HT1080 (cell line): ENCODE data around the gene SYNM. TPM values are rescaled to one million over a fixed set of nuclear protein-coding genes. Genes with fewer than 3 reads are reported as not detected.
A peak's percentile ranks its signal among the peaks of the same experiment; 100 is the strongest.

Source experiments
- DNase-seq: peaks from one replicate; pipeline ENCODE4 v3.0.0-alpha.2; 2015; ENCODE audit warnings: low read depth
- total RNA-seq: library from RNA; depleted of rRNA; stranded (reverse); fragments of >200 nt; shearing (Covaris generic); gene quantifications from 2 replicates; pipeline ENCODE4 v1.2.3, GENCODE V29; 2014

SYNM gene
- total RNA-seq, 1 experiment from 2014 or later = 0.82 TPM

DNA sequence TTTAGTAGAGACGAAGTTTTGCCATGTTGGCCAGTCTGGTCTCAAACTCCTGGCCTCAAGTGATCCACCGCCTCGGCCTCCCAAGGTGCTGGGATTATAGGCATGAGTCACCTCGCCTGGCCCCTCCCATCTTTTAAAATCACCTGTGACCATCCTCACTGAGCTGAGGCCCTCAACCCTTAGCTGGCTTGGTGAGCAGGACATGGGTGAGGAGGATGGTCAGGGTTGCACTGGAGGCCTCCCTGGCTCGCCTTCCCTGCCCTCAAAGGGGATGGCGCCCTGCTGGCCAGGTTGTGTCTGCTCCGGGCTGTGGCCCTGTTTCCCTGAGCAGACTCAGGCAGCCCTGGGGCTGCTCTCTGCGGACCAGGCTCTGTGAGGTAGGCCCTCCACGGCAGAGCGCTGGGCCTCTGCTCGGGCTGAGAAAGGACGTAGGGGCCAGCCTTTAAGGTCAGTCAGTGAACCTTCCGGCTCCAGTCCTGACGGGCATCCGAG lies 33.7 kb downstream of the SYNM start:
- no peak for DNase-seq

DNA sequence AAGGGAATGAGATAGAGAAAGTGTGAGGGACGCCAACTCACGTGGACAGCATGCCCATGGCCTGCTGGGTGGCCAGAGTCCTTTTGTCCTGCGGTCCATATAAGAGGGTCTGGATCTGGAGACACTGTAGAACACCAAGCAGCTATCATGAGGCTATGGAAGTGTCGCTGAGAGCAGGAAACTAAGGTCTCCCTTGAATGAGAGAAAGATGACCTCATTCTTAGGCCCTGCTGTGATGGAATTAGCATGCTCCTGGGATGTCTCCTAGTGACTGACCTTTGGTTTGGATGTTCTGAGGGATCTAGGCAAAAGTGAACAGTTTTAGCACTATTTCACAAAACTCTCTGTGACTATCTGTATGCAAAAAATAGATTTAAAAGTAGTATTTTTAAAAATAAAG lies 34.4 kb downstream of the SYNM start:
- no peak for DNase-seq

DNA sequence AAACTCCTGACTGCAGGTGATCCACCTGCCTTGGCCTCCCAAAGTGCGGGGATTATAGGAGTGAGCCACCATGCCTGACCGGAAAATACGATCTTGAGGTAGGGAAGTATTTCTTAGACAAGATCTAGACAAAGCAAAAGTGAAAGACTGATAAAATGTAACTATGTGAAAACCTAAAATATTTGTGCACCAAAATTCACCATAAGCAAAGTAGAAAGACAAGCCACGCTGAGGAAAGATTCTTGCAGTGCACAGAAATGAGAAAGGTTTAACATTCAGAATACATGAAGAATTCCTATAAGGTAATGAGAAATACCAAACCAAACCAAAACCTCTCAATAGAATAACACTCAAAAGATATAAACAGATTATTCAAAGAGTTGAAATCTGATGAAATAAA lies 35.7 kb downstream of the SYNM start:
- no peak for DNase-seq

DNA sequence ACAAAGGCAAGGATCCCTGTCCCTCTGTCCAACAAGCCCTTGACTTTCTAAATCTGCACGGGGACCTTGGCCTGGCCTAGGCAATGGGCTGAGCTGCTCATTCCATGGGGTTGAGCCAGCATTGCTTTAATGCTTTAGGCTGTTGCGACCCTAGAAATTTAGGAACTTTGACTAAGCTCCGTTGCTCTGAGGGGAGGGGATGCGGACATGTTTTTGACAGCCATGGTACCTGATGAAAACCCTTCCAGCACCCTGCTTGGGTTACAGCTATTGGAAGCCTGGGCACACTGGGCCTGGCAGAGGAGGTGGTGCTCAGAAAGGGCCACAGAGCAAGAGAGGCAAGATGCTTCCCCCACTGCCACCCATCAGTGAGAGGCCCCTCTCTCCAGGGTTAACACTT lies 37.1 kb downstream of the SYNM start:
- DNase-seq = no peak

DNA sequence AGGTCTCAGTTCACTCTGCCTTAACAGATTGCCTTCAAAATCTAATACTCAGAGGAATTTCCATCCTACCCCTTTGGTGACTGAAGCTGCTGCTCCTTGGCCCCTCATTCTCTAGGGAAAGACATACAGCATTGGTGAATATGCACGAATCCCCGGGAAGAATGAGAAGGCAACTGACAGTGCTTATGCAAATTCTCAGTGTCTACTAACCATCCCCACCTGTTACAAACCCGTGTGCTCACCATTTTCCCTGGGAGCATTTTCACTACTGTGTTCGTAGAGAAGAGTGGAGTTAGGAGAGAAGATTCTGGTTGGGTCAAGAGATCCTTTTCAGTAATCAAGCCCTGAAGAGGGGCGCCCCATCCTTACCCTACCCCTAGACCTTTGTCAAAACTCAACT lies 37.7 kb downstream of the SYNM start:
- DNase-seq = no peak

DNA sequence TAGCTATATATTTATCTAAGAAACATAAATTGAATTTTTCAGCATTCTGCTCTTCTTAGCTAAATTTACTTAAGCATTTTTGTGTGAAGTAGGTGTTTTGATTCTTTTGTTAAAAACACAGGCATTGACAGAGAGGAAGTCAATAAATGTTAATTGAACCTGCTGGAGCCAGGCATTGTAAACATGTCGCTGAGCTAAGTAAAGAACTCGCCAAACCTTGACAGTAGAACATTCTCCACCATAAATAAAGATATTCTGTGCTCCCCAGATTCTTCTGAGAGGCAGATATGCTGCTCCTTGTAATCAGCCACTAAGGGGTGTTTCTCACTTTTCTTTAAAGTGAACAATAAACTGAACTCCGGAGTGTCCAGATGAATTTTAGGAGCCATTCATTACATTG lies 38.4 kb downstream of the SYNM start:
- no peak for DNase-seq

DNA sequence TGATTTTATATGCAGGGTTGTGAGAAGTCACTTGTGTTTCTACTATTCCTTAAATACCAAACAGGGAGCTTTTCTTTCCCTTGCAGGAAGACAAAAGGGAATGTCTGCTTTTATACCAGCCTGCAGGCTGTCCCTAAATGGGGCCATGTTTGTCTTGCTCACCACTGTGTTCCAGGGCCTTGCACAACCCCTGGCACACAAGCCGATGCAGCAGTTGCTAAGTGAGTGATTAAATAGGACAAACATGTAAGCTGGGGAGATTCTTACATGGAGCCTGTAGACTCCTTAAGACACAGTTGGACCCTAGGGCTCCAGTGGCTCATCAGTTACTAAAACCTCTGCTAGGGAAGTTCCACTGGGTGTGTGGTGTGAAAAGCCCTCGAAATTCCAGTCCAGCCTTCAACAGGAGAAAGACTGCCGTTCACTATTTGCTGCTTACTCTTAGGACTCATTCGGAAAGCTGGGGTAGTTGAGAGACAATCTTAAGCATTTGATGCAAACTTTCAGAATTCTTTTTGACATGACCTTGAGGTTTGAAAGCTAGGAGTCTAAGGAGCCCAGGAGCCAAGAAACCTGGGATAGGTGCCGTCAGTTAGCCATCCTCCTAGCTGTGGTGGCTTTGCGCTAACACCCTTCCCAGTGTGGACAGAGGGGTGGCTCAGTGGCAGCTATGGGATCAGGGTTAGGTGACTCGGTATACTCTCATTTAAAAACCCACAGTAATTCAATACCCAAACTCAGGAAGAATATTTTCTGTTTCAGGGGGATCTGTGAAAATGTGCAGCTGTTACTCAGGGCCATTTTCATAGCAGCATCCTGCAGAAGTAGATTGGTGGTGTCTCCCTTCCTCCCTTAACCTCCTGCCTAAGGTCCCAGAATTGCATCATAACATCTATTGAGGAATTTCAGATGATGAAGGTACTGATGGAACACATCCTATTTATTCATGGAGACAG lies 39.1 kb downstream of the SYNM start:
- no peak for DNase-seq

DNA sequence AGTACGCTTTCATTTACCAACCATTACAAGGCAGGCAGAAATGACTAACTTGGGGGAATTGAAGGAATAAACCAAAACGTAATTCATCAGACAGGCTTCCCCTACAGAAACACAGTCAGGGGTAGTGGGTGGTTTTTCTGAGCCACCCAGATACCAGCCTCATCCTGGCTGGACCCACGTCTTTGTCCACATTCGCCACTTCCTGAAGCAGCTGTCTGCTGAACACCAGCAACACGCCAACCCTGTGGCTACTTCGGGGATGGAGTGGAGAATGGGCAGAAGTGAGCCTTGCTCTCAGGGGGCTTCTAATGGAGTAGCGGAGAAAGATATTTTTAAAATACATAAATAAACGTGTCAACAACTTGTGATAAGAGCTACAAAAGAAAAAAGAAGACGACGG lies 40.1 kb downstream of the SYNM start:
- DNase-seq = no peak

DNA sequence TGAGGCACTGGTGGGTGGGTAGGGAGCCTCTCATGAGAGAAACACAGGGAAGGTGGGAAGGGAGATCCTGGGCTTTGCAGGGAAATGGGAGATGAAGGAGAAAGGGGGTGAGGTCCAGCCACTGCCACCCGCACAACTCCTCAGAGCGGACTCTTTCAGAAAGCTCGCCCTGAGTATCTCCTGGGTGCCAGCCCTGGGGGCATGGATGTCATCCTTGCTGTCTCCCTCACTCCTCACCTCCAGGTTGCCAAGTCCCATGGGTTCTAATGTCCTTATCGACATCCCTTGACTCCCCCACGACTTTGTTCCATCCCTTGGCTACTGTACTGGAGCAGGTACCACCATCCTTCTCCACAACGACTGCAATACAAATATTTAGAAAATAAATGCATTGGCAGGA lies 40.9 kb downstream of the SYNM start:
- DNase-seq = no peak

DNA sequence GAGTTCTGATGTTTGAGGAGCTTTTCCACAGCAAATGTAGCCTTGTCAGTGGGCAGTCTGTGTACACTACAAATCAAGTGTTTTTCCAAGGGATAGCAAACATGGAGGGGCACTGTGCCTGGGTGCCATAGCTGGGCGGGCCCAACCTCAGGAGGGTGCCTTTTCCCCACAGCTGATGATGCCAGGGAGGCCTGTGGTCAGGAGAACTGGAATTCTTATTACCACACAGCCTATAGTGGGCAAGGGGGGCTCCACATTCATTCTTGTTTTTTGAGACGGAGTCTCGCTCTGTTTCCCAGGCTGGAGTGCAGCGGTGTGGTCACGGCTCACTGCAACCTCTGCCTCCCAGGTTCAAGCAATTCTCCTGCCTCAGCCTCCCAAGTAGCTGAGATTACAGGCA lies 41.8 kb downstream of the SYNM start:
- DNase-seq = no peak

DNA sequence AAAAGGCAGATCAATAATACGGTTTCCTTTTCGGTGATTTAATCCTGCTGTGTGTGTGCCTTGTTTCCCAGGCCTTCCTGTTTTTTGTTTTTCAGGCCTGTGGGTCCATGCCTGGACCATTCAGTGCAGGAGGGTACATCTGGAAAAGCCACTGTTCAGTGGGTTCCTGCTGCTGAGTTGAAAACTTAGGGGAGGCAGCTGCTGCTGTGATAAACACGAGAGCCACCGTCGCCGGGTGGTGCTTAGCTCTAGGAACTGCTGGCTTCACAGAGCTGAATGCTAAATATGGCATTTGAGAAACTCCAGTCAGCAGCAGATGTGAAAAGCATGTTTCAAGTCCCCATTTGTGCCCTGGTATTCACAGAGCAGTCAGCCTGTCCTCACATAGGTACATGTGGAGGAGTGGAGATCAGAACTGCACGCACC lies 44.0 kb downstream of the SYNM start:
- no peak for DNase-seq

DNA sequence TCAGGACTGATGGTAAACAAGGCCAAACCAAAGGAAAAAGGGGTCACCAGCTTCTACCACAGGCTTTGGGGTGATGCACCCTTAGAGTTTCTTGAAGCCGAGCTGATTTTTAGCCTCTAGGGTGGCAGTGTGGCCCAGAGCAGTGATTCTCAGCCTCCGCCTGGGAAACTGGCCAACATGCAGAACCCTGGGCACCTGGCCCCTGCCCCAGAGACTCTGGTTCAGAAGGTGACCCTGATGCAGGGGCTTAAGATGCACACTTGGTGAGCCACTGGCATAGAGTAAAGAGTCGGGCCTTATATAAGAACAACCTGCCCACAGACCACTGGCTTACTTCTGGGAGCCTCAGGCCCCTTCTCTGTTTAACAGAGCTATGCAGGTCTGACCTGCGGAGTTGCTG lies 44.5 kb downstream of the SYNM start:
- DNase-seq = no peak

DNA sequence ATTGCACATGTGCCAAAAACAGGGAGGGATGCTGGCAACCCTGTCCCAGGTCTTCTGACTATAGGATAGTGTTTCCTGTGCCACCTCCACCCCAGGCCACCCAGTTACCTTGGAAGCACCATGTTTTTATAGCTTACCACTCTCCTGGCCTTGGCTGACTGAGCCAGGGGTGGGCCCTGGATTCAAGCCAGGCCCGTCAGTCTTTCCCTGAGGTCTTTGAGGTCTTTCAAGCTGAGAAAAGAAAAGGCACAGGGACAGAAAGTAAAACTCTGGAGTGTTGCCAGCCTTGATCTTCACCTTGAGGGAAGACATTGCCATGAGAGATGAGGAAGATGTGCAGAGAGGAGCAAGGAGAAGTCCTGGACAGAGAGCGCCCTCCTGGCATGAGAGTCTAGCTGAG lies 46.3 kb downstream of the SYNM start:
- DNase-seq = no peak

DNA sequence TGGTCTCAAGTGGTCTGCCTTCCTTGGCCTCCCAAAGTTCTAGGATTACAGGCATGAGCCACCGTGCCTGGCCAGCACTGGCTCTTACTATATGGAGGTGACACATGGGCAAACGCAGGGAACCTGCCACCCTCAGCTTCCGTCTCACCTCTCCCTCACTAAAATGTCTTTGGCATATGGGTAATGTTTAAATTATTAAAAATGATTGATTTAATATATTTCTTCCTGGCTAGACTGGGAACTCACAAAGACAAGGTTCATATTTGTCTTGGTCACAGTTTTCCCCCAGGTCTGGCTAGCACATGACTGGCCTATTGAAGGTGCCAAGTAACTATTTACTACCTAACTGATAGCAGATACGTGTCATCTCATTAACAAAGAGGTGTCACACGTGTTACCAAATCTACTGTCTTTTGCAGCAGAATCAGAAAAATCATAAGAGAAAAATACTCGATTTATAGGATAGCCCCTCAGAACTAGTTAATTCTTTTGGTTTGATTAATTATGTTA lies 48.2 kb downstream of the SYNM start:
- DNase-seq = no peak

DNA sequence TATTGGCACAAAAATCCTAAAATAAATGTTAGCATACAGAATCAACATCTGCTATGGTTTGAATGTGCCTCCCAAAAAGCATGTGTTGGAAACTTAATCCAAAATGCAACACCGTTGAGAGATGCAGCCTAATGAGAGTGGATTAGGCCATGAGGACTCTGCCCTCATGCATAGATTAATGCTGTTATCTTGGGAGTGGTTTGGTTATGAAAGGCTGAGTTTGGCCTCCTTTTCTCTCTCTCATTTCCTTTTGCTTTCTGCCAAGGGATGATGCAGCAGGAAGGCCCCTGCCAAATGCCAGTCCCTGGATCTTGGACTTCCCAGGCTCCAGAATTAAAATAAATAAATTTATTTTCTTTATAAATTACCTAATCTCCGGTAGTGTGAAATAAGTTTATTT lies 49.4 kb downstream of the SYNM start:
- no peak for DNase-seq

DNA sequence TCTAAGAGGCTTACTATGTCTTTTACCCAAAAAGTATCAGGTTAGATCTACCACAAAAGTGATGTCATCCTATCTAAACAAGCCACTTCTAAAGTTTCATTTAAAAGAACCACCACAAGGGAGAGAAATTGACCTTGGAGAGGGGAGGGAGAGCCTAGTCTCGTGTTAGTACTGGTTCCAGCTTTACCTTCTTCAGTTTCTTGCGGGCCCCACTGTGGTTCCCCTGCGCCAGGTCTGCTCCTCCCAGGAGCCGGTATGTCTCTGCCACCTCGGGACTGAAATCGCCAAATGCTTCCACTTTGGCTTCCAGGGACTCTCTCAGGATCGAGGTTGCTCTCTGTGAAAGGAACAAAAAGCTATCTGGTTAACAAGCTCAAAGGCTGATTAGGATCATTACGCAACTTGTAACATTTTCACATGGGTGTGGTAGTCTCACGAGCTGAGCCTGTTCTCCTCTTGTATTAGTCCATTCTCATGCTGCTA lies 51.1 kb downstream of the SYNM start:
- peak; percentile 21 for DNase-seq

DNA sequence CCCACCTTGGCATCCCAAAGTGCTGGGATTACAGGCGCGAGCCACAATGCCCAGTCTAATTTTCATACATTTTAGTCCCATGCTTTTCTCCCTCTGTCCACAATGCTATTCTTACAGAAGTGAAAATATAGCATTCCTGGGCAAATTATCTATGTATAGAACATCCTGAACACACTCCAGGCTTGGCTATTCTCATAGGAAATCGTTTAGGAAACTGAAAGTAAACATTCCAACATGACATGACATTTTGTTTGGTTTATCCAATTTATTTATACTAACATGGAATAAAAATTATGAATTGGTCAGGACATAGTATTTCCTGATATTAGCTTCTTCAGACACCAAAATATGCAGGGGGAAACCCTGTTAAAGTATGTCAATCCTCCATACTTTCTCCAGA lies 52.6 kb downstream of the SYNM start:
- no peak for DNase-seq

DNA sequence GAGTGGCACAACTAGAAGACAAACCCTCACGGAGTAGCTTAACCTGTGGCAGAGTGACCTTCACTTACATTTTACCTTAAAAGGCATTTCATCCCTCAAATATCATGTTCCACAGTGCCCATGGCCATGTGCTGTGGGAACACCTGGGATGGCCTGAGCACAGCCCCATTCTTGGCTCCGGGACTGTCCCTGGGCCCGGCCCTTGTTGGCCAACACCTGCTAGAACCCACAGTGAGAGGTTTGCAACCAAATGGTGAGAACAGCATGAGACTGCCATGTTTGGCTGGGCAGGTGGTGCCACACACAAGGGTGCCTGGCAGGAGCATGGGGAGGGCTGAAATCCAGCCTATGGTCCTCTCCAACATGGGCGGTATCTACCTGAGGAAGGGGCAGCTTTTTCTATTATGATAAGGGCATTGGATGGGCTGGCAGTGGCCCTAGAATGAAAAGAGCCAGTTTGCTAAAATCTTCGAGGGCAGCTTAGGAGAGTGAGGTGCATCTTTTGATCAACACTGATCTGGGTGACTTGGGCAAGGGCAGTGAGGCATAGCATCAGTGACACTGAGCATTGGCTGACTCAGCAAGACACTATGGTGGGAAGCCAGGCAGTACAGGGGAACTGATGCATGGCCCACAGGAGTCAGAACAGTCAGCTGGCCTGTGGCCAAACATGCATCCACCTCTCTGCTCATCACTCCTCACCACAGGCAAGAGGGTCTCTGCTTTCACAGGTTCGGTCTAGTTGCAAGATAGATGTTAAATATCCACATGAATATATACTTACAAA lies 53.9 kb downstream of the SYNM start:
- no peak for DNase-seq

DNA sequence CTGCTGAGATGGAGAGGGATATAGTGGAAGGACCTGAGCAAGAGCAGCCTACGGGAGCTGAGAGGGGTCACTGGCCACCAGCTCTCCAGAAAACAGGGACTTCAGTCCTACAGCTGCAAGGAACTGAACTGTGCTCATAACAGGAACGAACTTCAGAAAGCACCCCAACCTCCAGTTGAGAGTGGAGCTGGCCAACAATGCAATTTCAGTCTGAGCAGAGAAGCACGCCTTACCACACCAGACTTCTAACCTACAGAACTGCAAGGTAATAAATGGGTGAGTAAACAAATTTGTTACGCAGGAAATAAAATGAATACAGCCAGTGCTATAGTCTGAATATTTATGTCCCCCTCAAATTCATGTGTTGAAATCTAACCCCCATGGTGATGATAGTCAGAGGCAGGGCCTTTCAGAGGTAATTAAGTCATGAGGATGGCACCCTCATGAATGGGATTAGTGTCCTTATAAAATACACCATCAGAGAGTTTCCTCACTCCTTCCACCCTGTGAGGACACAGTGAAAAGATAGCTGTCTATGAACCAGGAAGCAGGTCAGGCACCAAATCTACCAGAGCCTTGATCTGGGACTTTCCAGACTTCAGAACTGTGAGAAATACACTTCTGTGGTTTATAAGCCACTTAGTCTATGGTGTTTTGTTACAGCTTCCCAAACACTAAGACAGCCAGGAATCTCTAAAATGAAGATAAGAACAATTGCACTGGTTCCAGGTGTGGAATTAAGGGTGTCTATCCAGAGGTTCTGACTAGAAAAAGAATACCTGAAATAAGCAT lies 58.6 kb downstream of the SYNM start:
- no peak for DNase-seq

DNA sequence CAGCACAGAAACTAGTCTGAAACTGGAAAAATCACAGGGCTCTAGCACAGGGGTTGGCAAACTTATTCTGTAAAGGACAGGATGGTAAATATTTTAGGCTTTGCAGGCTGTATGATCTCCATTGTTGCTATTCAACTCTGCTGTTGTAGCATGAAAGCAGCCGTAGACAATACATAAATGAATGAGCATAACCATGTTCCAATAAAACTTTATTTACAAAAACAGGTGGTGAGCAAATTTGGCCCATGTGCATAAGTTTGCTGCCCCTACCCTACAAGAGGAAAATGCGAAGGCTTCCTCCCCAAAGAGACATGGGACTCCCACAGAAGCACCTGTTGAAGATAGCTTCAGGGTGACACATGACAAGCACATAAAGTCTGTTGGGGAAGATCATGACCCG lies 59.2 kb downstream of the SYNM start:
- no peak for DNase-seq
